ENCODE measurements around the gene FEV. TPM values are rescaled to one million over a fixed set of nuclear protein-coding genes. Genes with fewer than 3 reads are reported as not detected.
A peak's percentile ranks its signal among the peaks of the same experiment; 100 is the strongest.
"Not testable (repeated sequence)": the region's sequence is repeated elsewhere in the genome, so short reads cannot be mapped to it uniquely, and the experiment has no call there.

Gene FEV
- polyA plus RNA-seq, 2 of the 4 experiments (the other 2 are of a cell fraction) = not detected

GRCh38 chr2:218952160-218952559 lies 32.8 kb downstream of the FEV start:
- TF ChIP-seq MAFK (IDR thresholded peaks at IDR 0.05; ENCODE audit: partially characterized antibody) (peak; percentile 80), HDAC2 (IDR thresholded peaks at IDR 0.05) (no peak)
- Histone ChIP-seq H3K27ac (no peak overlapping the region), H3K4me3 (no peak overlapping the region), H3K9me3 (no peaks in the 10 kb centered on the region), H3K4me1 (no peaks in the 10 kb centered on the region), H3K4me2 (no peak overlapping the region)
- no peak for ATAC-seq
- CTCF ChIA-PET = interaction anchor here (1.6 to 4.3 kb wide), 7 partner anchors 28 to 100 kb away, joined by 3 to 18 read pairs (median 6); no protein-coding TSS in a partner anchor
- 87% methylated on average over 7 of the region's 7 CpGs for WGBS (ENCODE audit: missing lambda C conversion rate)
- no peak for FAIRE-seq
- POLR2A ChIA-PET = no interaction called here
- DNase-seq (ENCODE audit: low read depth in 1 of 2, low spot score in 1 of 2) = no peak

GRCh38 chr2:218946621-218947020 lies 38.4 kb downstream of the FEV start:
- no peak overlapping the region for H3K4me2 ChIP-seq
- H3K4me1 ChIP-seq = no peaks in the 10 kb centered on the region
- ChIA-PET POLR2A (no interaction called here), CTCF (interaction anchor here (3.5 kb wide), 1 partner anchor 49 kb away, joined by 12 read pairs; no protein-coding TSS in a partner anchor)
- ATAC-seq (no peak), DNase-seq (ENCODE audit: low read depth in 1 of 2, low spot score in 1 of 2) (no peak), FAIRE-seq (no peak)
- TF ChIP-seq KDM5A (IDR thresholded peaks at IDR 0.05) (no peak), E2F6 (IDR thresholded peaks at IDR 0.05; ENCODE audit: borderline replicate concordance, low read depth) (no peak), CEBPB (IDR thresholded peaks at IDR 0.05) (no peak), HOXB13 (CRISPR knock-in tag; IDR thresholded peaks at IDR 0.05; ENCODE audit: low read depth) (no peak), CTCF (IDR thresholded peaks at IDR 0.05) (no peak)
- H3K27ac ChIP-seq = no peak overlapping the region
- H3K4me3 ChIP-seq = no peak overlapping the region
- no peaks in the 10 kb centered on the region for H3K9me3 ChIP-seq
- 89% methylated on average over 1 of the region's 1 CpG for WGBS (ENCODE audit: missing lambda C conversion rate)

GRCh38 chr2:218944759-218945404 lies 40.1 kb downstream of the FEV start:
- ChIA-PET CTCF (interaction anchor here (1.0 to 3.5 kb wide), 3 partner anchors 47 to 68 kb away, joined by 3 to 12 read pairs (median 3); no protein-coding TSS in a partner anchor), POLR2A (no interaction called here)
- DNase-seq (ENCODE audit: low read depth in 1 of 2, low spot score in 1 of 2) = no peak
- 81% methylated on average over 1 of the region's 1 CpG for WGBS (ENCODE audit: missing lambda C conversion rate)
- Histone ChIP-seq H3K9me3 (no peaks in the 10 kb centered on the region), H3K27ac (no peak overlapping the region), H3K4me3 (no peak overlapping the region), H3K4me1 (no peaks in the 10 kb centered on the region), H3K4me2 (no peak overlapping the region)
- no peak for ATAC-seq
- no peak for FAIRE-seq
- TF ChIP-seq GATA3 (IDR thresholded peaks at IDR 0.05; ENCODE audit: borderline replicate concordance) (no peak), ELK1 (IDR thresholded peaks at IDR 0.05; ENCODE audit: low read depth, low read length) (no peak), KDM5A (IDR thresholded peaks at IDR 0.05) (no peak), FOSB (CRISPR knock-in tag; IDR thresholded peaks at IDR 0.05) (no peak), HES2 (IDR thresholded peaks at IDR 0.05) (no peak)

- DNase-seq (ENCODE audit: low read depth in 1 of 2, low spot score in 1 of 2); H3K4me1 ChIP-seq; POLR2A ChIA-PET; H3K4me2 ChIP-seq; H3K27ac ChIP-seq; CTCF ChIA-PET; FAIRE-seq; ATAC-seq; H3K9me3 ChIP-seq; H3K4me3 ChIP-seq: not testable (repeated sequence)
- 79% methylated on average over 3 of the region's 25 CpGs for WGBS (ENCODE audit: missing lambda C conversion rate)
Measured at GRCh38 chr2:218931751-218932150, 53.2 kb downstream of the FEV start.

Small RNA genes within 50 kb of the gene (small RNA-seq; reads per million reads assigned to genes)
- gene MIR375 = 0 to 42.9 (median 27.5) reads per million in 6 experiments

Other genes with a start within 250 kb of the FEV start
- 0.13 and 0.20 TPM in 2 replicates for gene CYP27A1, start 203.0 kb downstream of the FEV start, polyA plus RNA-seq (2011; rRNA removed)
- gene CYP27A1, start 203.0 kb downstream of the FEV start, polyA plus RNA-seq (2017; fragmentation: RNase III; extraction: RNeasy Plus Mini Kit Qiagen cat#74134 plus additional on column Dnase treatment) = 0.10 to 0.14 TPM (median 0.11 TPM) in 3 replicates
- gene PRKAG3, start 153.4 kb downstream of the FEV start, polyA plus RNA-seq (2011; rRNA removed) = not detected in 2 replicates
- gene PRKAG3, start 153.4 kb downstream of the FEV start, polyA plus RNA-seq (2017; fragmentation: RNase III; extraction: RNeasy Plus Mini Kit Qiagen cat#74134 plus additional on column Dnase treatment) = not detected in 3 replicates
- gene WNT6, start 125.4 kb downstream of the FEV start, polyA plus RNA-seq (2011; rRNA removed) = 0.05 and 0.06 TPM in 2 replicates
- gene WNT6, start 125.4 kb downstream of the FEV start, polyA plus RNA-seq (2017; fragmentation: RNase III; extraction: RNeasy Plus Mini Kit Qiagen cat#74134 plus additional on column Dnase treatment) = 0.08 to 0.28 TPM (median 0.10 TPM) in 3 replicates
- gene WNT10A, start 104.3 kb downstream of the FEV start, polyA plus RNA-seq (2011; rRNA removed) = not detected in 2 replicates
- gene WNT10A, start 104.3 kb downstream of the FEV start, polyA plus RNA-seq (2017; fragmentation: RNase III; extraction: RNeasy Plus Mini Kit Qiagen cat#74134 plus additional on column Dnase treatment) = 0.04 TPM in 2 of 3 replicates, not detected in the other
- 0.77 and 0.94 TPM in 2 replicates for gene CDK5R2, start 25.5 kb downstream of the FEV start, polyA plus RNA-seq (2011; rRNA removed)
- gene CDK5R2, start 25.5 kb downstream of the FEV start, polyA plus RNA-seq (2017; fragmentation: RNase III; extraction: RNeasy Plus Mini Kit Qiagen cat#74134 plus additional on column Dnase treatment) = 0.43 to 0.73 TPM (median 0.63 TPM) in 3 replicates
- gene CRYBA2, start 8.2 kb upstream of the FEV start, polyA plus RNA-seq (2011; rRNA removed) = not detected in 2 replicates
- gene CRYBA2, start 8.2 kb upstream of the FEV start, polyA plus RNA-seq (2017; fragmentation: RNase III; extraction: RNeasy Plus Mini Kit Qiagen cat#74134 plus additional on column Dnase treatment) = not detected in 3 replicates
- gene CFAP65, start 56.3 kb upstream of the FEV start, polyA plus RNA-seq (2011; rRNA removed) = 0.09 and 0.12 TPM in 2 replicates
- gene CFAP65, start 56.3 kb upstream of the FEV start, polyA plus RNA-seq (2017; fragmentation: RNase III; extraction: RNeasy Plus Mini Kit Qiagen cat#74134 plus additional on column Dnase treatment) = 0.14 to 0.28 TPM (median 0.22 TPM) in 3 replicates
- not detected in 2 replicates for gene IHH, start 75.7 kb upstream of the FEV start, polyA plus RNA-seq (2011; rRNA removed)
- gene IHH, start 75.7 kb upstream of the FEV start, polyA plus RNA-seq (2017; fragmentation: RNase III; extraction: RNeasy Plus Mini Kit Qiagen cat#74134 plus additional on column Dnase treatment) = 0.08 to 0.13 TPM (median 0.10 TPM) in 3 replicates
- 31.8 and 34.7 TPM in 2 replicates for gene NHEJ1, start 175.6 kb upstream of the FEV start, polyA plus RNA-seq (2011; rRNA removed)
- 18.5 to 19.1 TPM (median 18.8 TPM) in 3 replicates for gene NHEJ1, start 175.6 kb upstream of the FEV start, polyA plus RNA-seq (2017; fragmentation: RNase III; extraction: RNeasy Plus Mini Kit Qiagen cat#74134 plus additional on column Dnase treatment)
- 0.39 and 0.66 TPM in 2 replicates for gene SLC23A3, start 184.8 kb upstream of the FEV start, polyA plus RNA-seq (2011; rRNA removed)
- gene SLC23A3, start 184.8 kb upstream of the FEV start, polyA plus RNA-seq (2017; fragmentation: RNase III; extraction: RNeasy Plus Mini Kit Qiagen cat#74134 plus additional on column Dnase treatment) = 0.80 to 0.90 TPM (median 0.83 TPM) in 3 replicates
- 22.1 and 27.6 TPM in 2 replicates for gene CNPPD1, start 191.7 kb upstream of the FEV start, polyA plus RNA-seq (2011; rRNA removed)
- gene CNPPD1, start 191.7 kb upstream of the FEV start, polyA plus RNA-seq (2017; fragmentation: RNase III; extraction: RNeasy Plus Mini Kit Qiagen cat#74134 plus additional on column Dnase treatment) = 22.4 to 24.0 TPM (median 23.6 TPM) in 3 replicates
- 67.5 and 83.2 TPM in 2 replicates for gene RETREG2, start 193.1 kb upstream of the FEV start, polyA plus RNA-seq (2011; rRNA removed)
- gene RETREG2, start 193.1 kb upstream of the FEV start, polyA plus RNA-seq (2017; fragmentation: RNase III; extraction: RNeasy Plus Mini Kit Qiagen cat#74134 plus additional on column Dnase treatment) = 42.7 to 53.3 TPM (median 52.8 TPM) in 3 replicates
- gene ZFAND2B, start 221.6 kb upstream of the FEV start, polyA plus RNA-seq (2011; rRNA removed) = 29.1 and 30.3 TPM in 2 replicates
- gene ZFAND2B, start 221.6 kb upstream of the FEV start, polyA plus RNA-seq (2017; fragmentation: RNase III; extraction: RNeasy Plus Mini Kit Qiagen cat#74134 plus additional on column Dnase treatment) = 18.8 to 21.2 TPM (median 19.0 TPM) in 3 replicates
- gene ABCB6, start 233.8 kb upstream of the FEV start, polyA plus RNA-seq (2011; rRNA removed) = 62.5 and 71.0 TPM in 2 replicates
- gene ABCB6, start 233.8 kb upstream of the FEV start, polyA plus RNA-seq (2017; fragmentation: RNase III; extraction: RNeasy Plus Mini Kit Qiagen cat#74134 plus additional on column Dnase treatment) = 48.8 to 55.0 TPM (median 51.3 TPM) in 3 replicates
- gene ATG9A, start 244.5 kb upstream of the FEV start, polyA plus RNA-seq (2011; rRNA removed) = 75.2 and 115 TPM in 2 replicates
- 34.6 to 41.9 TPM (median 39.2 TPM) in 3 replicates for gene ATG9A, start 244.5 kb upstream of the FEV start, polyA plus RNA-seq (2017; fragmentation: RNase III; extraction: RNeasy Plus Mini Kit Qiagen cat#74134 plus additional on column Dnase treatment)
- gene ANKZF1, start 244.6 kb upstream of the FEV start, polyA plus RNA-seq (2011; rRNA removed) = 29.5 and 30.3 TPM in 2 replicates
- gene ANKZF1, start 244.6 kb upstream of the FEV start, polyA plus RNA-seq (2017; fragmentation: RNase III; extraction: RNeasy Plus Mini Kit Qiagen cat#74134 plus additional on column Dnase treatment) = 17.7 to 25.1 TPM (median 23.2 TPM) in 3 replicates

Measured in A549 (cell line).